ENCODE data around the gene PRKAG2.
A peak's percentile ranks its signal among the peaks of the same experiment; 100 is the strongest.
"Not testable (repeated sequence)": the region's sequence is repeated elsewhere in the genome, so short reads cannot be mapped to it uniquely, and the experiment has no call there.

The PRKAG2 gene

DNA sequence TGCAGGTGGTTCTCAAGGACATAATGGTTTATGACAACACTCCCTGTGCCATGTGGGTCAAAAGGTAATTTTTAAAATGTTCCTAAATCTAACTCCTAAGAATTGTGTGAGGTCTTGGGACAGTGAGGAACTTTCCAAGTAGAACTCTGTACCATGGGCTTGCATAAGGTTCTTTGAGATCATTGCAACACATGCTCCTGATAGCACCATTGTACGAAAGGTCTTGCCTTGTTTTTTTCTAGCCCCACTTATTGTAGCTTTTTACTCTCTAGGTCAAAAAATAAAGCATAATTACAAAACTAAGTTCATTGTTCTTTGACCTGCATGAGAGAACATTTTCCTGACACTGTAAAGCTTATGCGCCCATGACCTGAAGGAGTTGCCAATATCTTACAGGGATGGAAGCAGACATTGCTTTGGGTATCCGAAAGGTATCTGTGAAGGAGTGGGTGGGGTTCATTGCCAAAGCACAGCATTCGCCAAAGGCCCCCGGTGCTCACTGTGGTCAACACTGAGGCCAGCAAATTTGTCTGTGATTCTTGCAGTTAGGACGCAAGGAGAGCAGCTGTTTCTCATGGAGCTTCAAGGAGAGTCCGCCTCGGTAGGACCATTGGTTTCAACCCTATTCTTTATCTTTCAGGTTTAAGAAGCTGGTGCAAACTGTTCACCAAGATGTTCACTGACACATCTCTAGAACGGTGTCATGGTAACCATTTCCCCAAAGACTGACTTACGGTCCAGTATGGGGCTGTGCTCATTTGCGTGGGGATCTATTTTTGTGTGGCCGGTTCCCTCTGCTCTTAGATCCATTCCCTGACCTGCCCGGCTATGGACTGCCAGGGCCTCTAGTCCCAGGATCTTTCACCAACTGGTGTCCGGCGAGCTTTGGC, 7.6 kb upstream of the PRKAG2 start:
- no peak for DNase-seq
- H3K9me3 Mint-ChIP-seq = peaks cover 0 to 2% of the 10 kb centered on the region in 2 donors
- H3K4me1 Mint-ChIP-seq = no peaks in the 10 kb centered on the region
- no peak overlapping the region for H3K27ac Mint-ChIP-seq
- H3K27me3 Mint-ChIP-seq = peaks cover 13 to 22% of the 10 kb centered on the region in 2 donors
- H3K4me3 Mint-ChIP-seq = no peak overlapping the region
- H3K36me3 Mint-ChIP-seq = no peaks in the 10 kb centered on the region
- ATAC-seq (replicated peaks) = peak in 1 of 2 donors; percentile 55

- H3K27ac Mint-ChIP-seq = no peak overlapping the region
- no peak overlapping the region for H3K4me3 Mint-ChIP-seq
- peaks cover 13 to 22% of the 10 kb centered on the region in 2 donors for H3K27me3 Mint-ChIP-seq
- no peaks in the 10 kb centered on the region for H3K36me3 Mint-ChIP-seq
- ATAC-seq (replicated peaks) (no peak), DNase-seq (no peak)
- peaks cover 0 to 2% of the 10 kb centered on the region in 2 donors for H3K9me3 Mint-ChIP-seq
- no peaks in the 10 kb centered on the region for H3K4me1 Mint-ChIP-seq
Observed at GRCh38 chr7:151883857-151884256, 6.9 kb upstream of the PRKAG2 start.

- Mint-ChIP-seq H3K27ac (no peak overlapping the region), H3K4me1 (no peaks in the 10 kb centered on the region), H3K4me3 (no peak overlapping the region), H3K27me3 (peaks cover 13 to 22% of the 10 kb centered on the region in 2 donors), H3K36me3 (no peaks in the 10 kb centered on the region), H3K9me3 (peaks cover 0 to 2% of the 10 kb centered on the region in 2 donors)
- DNase-seq = no peak
- ATAC-seq (replicated peaks) = no peak
Observed at GRCh38 chr7:151882734-151883133, 5.8 kb upstream of the PRKAG2 start.

GRCh38 chr7:151880688-151881087, 3.8 kb upstream of the PRKAG2 start:
- Mint-ChIP-seq H3K9me3 (peaks cover 0 to 2% of the 10 kb centered on the region in 2 donors), H3K27me3 (peaks cover 7 to 10% of the 10 kb centered on the region in 2 donors), H3K27ac (no peak overlapping the region), H3K4me1 (peaks cover 2 to 10% of the 10 kb centered on the region in 2 donors), H3K36me3 (no peaks in the 10 kb centered on the region), H3K4me3 (no peak overlapping the region)
- ATAC-seq (replicated peaks) (no peak), DNase-seq (no peak)

GRCh38 chr7:151877911-151878835, 1.3 kb upstream of the PRKAG2 start:
- no peaks in the 10 kb centered on the region for H3K36me3 Mint-ChIP-seq
- DNase-seq (no peak), ATAC-seq (replicated peaks) (no peak)
- H3K4me1 Mint-ChIP-seq = peaks cover 8 to 19% of the 10 kb centered on the region in 2 donors
- H3K27ac Mint-ChIP-seq = peak overlapping the region; percentile 31
- H3K9me3 Mint-ChIP-seq = peaks cover 0 to 2% of the 10 kb centered on the region in 2 donors
- H3K27me3 Mint-ChIP-seq = no peaks in the 10 kb centered on the region
- peak overlapping the region; percentile 59 to 98 for H3K4me3 Mint-ChIP-seq

DNA sequence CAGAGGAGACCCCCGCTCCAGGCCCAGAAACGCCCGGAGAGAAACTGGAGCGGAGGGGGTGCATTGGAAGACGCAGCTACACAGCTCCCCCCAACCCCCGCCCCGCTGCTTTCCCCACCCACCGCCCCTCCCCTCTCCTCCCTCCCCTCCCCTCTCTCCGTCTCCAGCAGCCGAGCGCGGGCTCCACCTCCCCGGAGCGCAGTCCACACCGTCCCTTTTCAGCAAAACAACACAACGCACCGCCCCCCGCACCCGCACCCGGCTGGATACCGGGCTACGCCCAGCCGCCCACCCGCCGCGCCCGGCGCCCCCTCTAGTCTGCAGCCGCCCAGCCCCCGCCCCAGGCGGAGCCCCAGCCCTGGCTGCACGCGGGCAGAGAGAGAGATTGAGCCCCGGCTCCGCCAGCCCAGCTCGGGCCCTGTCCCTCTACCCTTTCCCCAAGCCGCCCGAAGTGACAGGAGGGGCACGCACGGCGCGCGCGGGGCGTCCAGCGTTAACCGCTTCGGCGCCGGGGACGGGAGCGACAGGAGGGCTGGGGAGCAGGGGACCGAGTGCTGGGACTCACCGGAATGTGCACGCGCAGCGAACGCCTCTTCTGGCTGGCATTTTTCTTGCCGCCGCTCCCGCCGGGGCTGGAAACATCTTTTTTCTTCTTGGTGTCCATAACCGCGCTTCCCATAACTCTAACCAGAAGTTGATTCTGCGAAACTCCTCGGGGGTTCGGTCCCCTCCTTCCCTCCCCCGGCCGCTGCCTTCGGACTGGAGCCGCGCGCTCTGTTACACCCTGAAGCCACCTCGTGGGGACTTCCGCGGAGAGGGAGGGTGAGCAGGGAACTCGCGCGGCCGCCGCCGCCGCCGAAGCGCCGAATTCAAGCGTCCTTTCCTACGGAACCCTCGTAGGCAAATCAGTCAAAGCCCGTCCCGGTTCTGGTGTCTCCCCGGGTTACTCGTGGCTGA, 695 bp downstream of the PRKAG2 start:
- H3K4me1 Mint-ChIP-seq = peaks cover 12 to 21% of the 10 kb centered on the region in 2 donors
- no peaks in the 10 kb centered on the region for H3K36me3 Mint-ChIP-seq
- H3K4me3 Mint-ChIP-seq = peak overlapping the region; percentile 98 to 99
- peak overlapping the region; percentile 93 for H3K27ac Mint-ChIP-seq
- DNase-seq = peak; percentile 45
- peaks cover 0 to 2% of the 10 kb centered on the region in 2 donors for H3K9me3 Mint-ChIP-seq
- ATAC-seq (replicated peaks) = peak; percentile 53 to 54
- no peaks in the 10 kb centered on the region for H3K27me3 Mint-ChIP-seq

DNA sequence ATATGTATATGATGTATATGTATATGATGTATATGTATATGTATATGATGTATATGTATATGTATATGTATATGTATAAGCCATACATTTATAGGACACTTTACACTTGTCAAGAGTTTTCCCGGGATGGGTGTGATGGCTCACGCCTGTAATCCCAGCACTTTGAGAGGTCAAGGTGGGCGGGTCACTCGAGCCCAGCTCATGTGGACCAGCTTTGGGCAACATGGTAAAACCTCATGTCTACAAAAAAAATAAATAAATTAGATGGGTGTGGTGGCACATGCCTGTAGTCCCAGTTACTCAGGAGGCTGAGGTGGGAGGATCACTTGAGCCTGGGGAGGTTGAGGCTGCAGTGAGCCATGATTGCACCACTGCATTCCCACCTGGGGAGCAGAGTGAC, 2.4 kb downstream of the PRKAG2 start:
- not testable (repeated sequence) for H3K9me3 Mint-ChIP-seq; DNase-seq; H3K4me3 Mint-ChIP-seq; H3K27ac Mint-ChIP-seq; ATAC-seq (replicated peaks); H3K36me3 Mint-ChIP-seq; H3K27me3 Mint-ChIP-seq
- peaks cover 19 to 34% of the 10 kb centered on the region in 2 donors for H3K4me1 Mint-ChIP-seq

- Mint-ChIP-seq H3K4me1 (peaks cover 26 to 44% of the 10 kb centered on the region in 2 donors), H3K27ac (no peak overlapping the region), H3K9me3 (no peaks in the 10 kb centered on the region), H3K4me3 (no peak overlapping the region), H3K36me3 (no peaks in the 10 kb centered on the region), H3K27me3 (no peaks in the 10 kb centered on the region)
- ATAC-seq (replicated peaks) = no peak
- DNase-seq = no peak
Observed at GRCh38 chr7:151873402-151873965, 3.4 kb downstream of the PRKAG2 start.

DNA sequence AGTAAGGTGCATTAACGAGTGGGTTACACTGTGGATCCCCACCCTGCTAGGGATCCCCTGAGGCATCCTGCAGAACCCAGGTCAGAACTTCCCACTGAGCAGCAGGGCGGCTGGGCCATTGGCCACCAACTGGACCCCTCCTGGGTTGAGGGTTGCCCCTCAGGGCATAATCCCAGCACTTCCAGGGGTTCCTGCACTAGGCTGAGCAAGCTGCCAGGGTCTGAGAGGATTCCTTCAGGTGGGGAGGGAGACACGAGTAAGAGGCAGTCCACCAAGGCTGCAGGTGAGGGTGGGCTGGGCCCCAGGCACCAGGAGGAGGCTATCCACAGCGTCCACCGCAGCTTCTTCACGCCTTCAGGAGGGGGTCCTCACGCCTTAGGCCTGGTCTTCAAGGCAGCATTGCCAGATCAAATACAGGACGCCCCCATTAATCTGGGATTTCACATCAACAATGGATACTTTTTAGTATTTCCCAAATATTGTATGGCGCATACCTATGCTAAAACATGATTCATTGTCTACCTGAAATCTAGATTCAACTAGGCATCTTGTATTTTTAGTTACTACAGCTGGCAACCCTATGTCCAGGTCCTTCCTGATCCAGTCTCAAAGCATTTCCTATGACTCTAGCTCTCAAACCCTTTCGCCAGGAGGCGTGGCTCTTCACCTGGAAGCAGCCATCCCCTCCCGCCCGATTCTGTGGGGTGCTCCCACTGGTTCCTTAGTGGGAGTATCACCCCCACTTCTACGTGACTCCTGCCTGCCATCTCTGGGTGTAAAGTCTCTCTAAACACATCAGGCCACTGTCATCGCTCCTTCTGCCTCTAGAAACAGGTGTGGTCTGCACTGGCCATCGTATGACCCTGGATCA, 4.1 kb downstream of the PRKAG2 start:
- Mint-ChIP-seq H3K27ac (no peak overlapping the region), H3K27me3 (no peaks in the 10 kb centered on the region), H3K4me3 (no peak overlapping the region), H3K36me3 (no peaks in the 10 kb centered on the region), H3K4me1 (peaks cover 29 to 45% of the 10 kb centered on the region in 2 donors), H3K9me3 (no peaks in the 10 kb centered on the region)
- ATAC-seq (replicated peaks) (no peak), DNase-seq (no peak)

GRCh38 chr7:151871904-151872303, 5.0 kb downstream of the PRKAG2 start:
- DNase-seq = no peak
- Mint-ChIP-seq H3K27me3 (no peaks in the 10 kb centered on the region), H3K9me3 (no peaks in the 10 kb centered on the region), H3K27ac (no peak overlapping the region), H3K36me3 (no peaks in the 10 kb centered on the region), H3K4me1 (peaks cover 31 to 44% of the 10 kb centered on the region in 2 donors), H3K4me3 (no peak overlapping the region)
- no peak for ATAC-seq (replicated peaks)

DNA sequence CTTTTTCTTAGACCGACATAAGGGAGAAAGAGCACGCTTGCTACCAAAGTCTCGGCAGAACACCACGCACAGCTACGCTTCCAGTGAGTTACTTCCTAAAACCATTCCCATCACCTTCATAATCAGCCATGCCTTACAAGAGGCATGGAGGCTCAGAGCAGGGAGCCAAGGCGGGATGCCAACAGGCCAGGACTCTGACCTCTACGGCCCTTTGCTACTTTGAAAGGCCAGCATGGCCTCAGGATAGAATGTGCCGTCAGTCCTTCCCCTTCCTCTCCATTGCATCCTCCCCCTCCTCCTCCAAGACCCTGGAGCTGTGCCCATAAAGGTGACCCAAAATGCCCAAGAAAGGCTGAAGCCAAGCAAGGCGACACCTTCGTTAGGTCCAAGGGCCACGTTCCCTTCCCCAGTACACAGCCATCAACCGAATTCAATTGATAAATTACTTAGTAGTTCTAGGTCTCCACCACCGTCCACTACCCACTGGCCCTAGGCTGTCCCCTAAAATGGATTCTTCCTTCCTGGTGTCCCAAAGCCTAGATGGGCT, 5.7 kb downstream of the PRKAG2 start:
- Mint-ChIP-seq H3K9me3 (no peaks in the 10 kb centered on the region), H3K27me3 (no peaks in the 10 kb centered on the region), H3K4me1 (peaks cover 30 to 37% of the 10 kb centered on the region in 2 donors), H3K36me3 (no peaks in the 10 kb centered on the region), H3K4me3 (no peak overlapping the region), H3K27ac (peak overlapping the region; percentile 7)
- DNase-seq (no peak), ATAC-seq (replicated peaks) (no peak)

Data from stimulated activated naive B cell treated with anti-CD40 and anti-IgM and Interleukin-4, amounts not matched to agents 10 μg/mL and 1 μg/mL and 100 μg/mL, for 72 hours (primary cell).